Gastroesophageal sphincter (tissue), 3 donors: ENCODE measurements around the gene VWA3B.
"Not testable (repeated sequence)": the region's sequence is repeated elsewhere in the genome, so short reads cannot be mapped to it uniquely, and the experiment has no call there.

Experiments
- EP300 ChIP-seq: sonication (generic); formaldehyde crosslinking; IDR thresholded peaks from one replicate; pipeline ENCODE4 v1.6.1; 2017; ENCODE audit warnings: antibody characterized with exemption, mild to moderate bottlenecking
- TF ChIP-seq, protein P1 (sequence below), 4 experiments: fragments of 200-600 bp in 2 of 4; fragments of 450-650 bp in 2 of 4; sonication (generic) in 1 of 4; IDR thresholded peaks; one replicate each; pipeline ENCODE4 v1.5.1; 2017 to 2019; ENCODE audit warnings: antibody characterized with exemption in 4 of 4, mild to moderate bottlenecking in 2 of 4, moderate library complexity in 2 of 4

GRCh38 chr2:98138978-98139377, 52.0 kb downstream of the VWA3B start:
- TF ChIP-seq, protein P1, sequence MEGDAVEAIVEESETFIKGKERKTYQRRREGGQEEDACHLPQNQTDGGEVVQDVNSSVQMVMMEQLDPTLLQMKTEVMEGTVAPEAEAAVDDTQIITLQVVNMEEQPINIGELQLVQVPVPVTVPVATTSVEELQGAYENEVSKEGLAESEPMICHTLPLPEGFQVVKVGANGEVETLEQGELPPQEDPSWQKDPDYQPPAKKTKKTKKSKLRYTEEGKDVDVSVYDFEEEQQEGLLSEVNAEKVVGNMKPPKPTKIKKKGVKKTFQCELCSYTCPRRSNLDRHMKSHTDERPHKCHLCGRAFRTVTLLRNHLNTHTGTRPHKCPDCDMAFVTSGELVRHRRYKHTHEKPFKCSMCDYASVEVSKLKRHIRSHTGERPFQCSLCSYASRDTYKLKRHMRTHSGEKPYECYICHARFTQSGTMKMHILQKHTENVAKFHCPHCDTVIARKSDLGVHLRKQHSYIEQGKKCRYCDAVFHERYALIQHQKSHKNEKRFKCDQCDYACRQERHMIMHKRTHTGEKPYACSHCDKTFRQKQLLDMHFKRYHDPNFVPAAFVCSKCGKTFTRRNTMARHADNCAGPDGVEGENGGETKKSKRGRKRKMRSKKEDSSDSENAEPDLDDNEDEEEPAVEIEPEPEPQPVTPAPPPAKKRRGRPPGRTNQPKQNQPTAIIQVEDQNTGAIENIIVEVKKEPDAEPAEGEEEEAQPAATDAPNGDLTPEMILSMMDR (IDR thresholded peaks at IDR 0.05) = not testable (repeated sequence)
- TF ChIP-seq EP300 = not testable (repeated sequence)
